Right renal cortex interstitium (tissue), 3 donors: ENCODE measurements around the gene GRIP1. TPM values are rescaled to one million over a fixed set of nuclear protein-coding genes. Genes with fewer than 3 reads are reported as not detected.

Experiments
- DNase-seq, 3 donors: peaks; one replicate each; pipeline ENCODE4 v3.0.0-alpha.2; 2013; ENCODE audit warnings: low read depth in 3 of 3, low spot score in 2 of 3
- polyA plus RNA-seq, 3 donors: library from polyadenylated mRNA; unstranded; fragments of 120-200 nt; gene quantifications; one replicate each; pipeline ENCODE4 v1.2.1, GENCODE V29; 2013; ENCODE audit not compliant: insufficient read length in 3 of 3

The GRIP1 gene
- polyA plus RNA-seq, 3 donors: 22.2 to 24.5 (median 23.4) TPM

GRCh38 chr12:66491853-66492252, 187.0 kb downstream of the GRIP1 start:
- DNase-seq: no peak

DNA sequence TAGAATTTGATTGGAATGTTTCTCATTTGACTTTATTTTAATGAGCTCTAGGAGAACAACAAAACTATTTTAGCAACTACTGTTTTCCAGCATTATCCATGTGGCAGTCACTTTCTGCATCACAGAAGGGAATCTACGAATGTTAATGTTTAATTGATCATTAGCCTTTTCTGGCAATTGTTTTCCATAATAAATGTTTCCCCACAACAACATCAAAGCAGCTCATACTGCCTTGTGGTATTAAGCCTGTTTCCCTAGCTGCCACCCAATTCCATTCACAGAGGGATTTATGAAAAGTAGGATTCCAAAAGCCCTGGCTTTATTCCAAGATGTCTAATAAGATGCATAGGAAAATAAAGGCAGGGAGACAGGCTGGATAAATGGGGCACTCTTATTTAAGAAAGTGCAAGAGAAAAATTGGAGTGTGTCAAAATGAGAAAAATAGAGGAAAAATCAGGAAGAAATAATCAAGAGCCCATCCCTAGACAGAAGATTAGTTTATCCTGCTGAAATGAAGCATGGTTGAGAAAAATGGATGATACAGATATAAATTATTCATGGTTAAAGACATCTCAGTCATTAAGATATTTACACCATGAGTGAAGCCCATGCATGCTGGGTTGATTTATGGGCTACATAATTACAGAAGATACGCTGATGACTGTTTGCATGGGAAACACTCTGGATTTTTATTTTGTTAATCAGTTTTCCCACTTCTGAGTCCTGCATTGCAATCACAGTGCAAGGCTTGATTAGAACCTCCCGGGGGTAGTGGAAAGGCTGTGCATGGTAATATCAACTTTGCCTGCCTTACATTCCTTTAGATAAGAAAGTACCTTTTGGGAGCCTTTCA, 196.3 kb downstream of the GRIP1 start:
- DNase-seq: no peak

DNA sequence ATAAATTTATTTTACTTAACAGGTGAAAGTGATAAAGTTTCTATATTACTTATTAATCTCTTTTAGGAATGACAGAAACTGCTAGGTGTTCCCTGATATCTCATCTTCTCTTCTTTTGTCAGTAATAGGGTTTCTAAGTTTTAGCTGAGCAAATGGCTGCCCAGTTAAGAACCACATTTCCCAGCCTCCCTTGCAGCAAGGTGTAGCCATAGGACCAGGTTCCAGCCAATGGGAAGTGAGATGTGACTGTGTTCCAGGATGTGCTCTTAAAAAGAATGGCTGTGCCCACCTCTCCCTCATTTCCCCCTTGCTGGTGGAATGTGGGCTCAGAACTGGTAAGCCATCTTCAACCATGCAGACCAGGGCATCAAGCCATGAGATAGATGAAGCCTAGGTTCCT, 210.9 kb downstream of the GRIP1 start:
- no peak for DNase-seq

- no peak for DNase-seq
Observed at GRCh38 chr12:66461331-66461730, 217.5 kb downstream of the GRIP1 start.

GRCh38 chr12:66459944-66460482, 218.9 kb downstream of the GRIP1 start:
- no peak for DNase-seq

GRCh38 chr12:66456612-66457011, 222.3 kb downstream of the GRIP1 start:
- DNase-seq: no peak

GRCh38 chr12:66453844-66454243, 225.0 kb downstream of the GRIP1 start:
- DNase-seq: no peak

DNA sequence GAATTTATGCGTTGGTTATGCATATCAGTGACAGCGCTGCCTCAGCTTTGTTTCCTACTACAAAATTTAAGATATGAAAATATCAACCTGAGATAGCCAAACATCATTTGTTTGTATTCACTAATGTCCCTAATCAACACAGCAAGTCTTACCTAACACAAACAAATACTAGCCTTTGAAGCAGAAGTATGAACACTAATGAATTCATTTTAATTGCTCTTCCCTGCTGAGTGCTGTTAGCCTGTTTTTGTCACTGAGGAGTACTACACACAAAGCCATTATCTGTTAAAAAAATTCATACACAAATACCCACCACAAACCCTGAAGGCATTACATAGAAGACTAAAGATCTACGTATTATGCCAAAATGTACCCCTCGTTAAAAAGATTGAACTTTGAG, 225.8 kb downstream of the GRIP1 start:
- DNase-seq: no peak

DNA sequence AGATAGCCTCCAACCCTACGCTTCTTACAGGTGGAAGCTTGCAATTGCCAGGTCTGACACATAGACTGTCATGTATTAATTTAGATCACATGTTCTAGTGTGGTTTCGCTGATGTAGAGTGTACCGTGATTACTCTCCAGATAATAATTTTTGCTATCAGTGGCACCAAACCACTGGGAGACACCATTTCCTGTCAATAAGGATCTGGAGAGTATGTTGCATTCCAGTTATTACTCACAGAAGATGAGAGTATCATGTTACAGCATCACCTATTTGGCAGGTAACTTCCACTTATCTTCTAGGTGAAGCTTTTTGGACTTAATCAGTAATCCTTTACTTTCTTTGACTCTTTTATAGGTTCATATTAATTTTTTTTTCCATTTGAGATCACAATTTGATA, 229.3 kb downstream of the GRIP1 start:
- DNase-seq: no peak

DNA sequence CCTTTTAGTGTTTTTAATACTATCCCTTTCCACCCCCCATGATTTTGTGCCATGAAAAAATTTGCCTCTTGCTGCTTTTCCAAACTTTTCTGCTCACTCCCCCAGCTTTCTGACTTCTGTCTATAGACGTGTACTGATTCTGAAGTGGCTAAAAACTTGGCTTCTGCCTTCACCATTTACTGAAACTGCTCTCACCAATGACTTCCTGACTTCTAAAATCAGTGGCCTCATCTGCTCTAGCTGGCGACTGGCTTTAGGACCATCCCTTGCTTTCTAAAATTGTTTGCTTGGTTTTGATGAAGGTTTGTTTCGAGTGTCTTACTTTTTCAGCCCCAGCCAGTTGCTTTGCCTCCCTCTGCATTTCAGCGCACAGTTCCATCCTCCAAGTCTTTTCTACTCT, 231.2 kb downstream of the GRIP1 start:
- no peak for DNase-seq

DNA sequence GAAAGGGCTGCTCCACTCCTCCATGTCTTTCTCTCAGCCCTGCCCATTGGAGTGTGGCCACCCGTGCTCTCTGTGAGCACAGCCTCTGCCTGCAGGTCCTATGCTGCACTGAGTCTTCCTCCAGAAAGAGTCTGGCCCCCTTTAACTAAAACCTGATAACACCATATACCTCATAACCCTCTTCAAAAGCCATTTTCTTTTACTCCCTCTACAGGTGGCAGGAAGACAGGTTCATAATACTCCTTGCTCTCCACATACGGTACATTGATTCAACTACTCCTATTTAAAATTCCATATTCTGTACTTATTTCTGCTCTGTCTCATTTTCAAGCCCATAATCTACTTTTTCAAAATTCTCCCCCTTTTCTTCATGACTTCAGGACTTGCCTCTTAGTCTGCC, 232.6 kb downstream of the GRIP1 start:
- no peak for DNase-seq

DNA sequence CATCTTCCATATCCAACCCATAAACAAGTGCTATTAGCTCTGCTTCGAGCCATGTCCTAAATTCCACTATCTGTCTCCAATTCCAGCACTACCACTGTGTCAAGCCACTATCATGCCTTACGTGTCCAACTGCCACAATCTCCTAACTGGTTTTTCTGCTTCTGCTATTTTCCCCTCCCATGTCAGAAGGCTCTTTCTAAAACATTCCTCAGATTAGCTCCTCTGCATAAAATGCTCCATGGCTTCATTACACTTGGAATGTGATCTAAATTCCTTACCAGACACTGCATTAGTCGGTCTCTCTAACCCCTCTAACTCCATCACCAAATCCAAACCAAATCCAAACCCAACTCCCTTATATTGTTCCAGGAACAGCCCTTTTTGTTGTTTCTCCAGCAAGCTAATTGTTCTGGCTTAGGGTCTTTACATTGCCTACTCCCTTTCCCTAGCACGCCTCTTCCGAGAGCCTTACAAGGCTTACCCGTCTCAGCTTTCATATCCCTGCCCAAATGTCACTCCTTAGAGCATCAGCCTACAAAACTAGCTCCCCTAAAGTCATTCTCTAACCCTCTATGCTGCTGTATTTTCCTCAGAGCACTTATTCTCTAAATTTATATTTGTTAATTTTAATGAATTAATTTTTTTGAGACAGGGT, 236.8 kb downstream of the GRIP1 start:
- no peak for DNase-seq

- no peak for DNase-seq
Observed at GRCh38 chr12:66438601-66439000, 240.3 kb downstream of the GRIP1 start.

- DNase-seq: no peak
Observed at GRCh38 chr12:66430106-66430505, 248.8 kb downstream of the GRIP1 start.

- DNase-seq: no peak
Observed at GRCh38 chr12:66428870-66429269, 250.0 kb downstream of the GRIP1 start.

DNA sequence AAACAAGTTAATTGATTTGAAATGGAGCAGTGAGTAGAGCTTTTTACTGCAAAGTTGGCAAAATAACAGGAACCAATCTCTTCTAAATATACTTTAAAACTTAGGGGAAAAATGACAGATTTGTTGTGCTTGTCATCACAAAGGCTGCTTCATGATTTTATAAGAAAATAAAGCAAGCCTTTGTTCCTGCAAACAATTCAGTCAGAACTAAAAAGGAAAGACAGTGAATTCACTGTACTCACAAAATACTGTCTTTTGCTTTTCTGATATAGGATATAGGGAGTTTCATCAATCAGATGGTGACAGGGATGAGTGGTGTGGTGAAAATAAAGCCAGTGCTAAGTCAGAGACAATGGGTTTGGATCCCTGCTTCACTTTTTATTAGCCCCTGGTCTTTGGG, 250.6 kb downstream of the GRIP1 start:
- DNase-seq: no peak

DNA sequence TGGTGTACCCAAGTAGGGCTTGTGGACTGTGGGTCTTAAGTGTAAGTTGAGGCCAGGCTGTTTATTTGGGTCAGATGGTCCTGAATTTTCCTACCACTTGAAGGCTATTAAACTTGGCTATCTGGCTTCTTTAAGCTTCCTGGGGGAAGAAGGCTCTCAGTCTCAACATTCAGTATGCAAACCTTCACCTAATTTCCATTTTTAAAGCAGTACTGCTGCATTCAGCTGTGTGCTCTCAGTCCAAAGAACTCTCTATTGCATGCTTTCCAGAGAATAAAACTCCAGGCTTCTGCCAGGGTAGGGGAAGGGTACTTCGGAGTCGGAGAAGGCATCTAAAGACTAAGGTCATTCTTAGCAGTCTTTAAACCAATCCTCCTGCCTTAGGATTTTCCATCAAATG, 252.2 kb downstream of the GRIP1 start:
- no peak for DNase-seq

DNA sequence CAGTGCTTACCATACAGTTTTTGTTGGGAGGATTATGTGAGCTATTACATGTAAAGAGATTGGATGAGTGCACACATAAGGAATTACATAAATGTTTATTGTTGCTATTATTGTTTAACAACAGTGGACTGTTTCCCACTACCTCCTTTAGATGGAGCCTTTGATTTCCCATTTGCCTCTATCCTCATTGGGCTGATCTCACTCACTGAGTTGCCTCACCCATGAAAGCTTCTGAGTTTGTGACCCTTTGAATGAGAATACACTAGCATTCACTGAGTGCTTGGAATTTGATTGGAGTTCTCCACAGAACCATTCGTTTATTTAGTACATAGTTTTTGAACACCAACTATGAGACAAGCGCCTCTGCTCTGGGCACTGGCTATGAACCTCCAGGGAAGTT, 255.6 kb downstream of the GRIP1 start:
- no peak for DNase-seq

GRCh38 chr12:66418908-66419307, 260.0 kb downstream of the GRIP1 start:
- no peak for DNase-seq

DNA sequence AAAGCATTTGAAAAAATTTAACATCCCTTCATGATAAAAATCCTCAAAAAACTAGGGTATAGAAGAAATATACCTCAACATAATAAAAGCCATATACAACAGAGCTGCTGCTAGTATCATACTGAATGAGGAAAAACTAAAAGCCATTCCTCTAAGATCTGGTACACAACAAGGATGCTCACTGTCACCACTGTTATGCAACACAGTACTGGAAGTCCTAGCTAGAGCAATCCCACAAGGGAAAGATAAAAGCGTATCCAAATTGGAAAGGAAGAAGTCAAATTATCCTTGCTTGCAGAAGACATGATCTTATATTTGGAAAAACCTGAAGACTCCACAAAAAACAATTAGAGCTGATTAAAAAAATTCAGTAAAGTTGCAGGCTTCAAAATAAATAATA, 261.7 kb downstream of the GRIP1 start:
- DNase-seq: no peak

DNA sequence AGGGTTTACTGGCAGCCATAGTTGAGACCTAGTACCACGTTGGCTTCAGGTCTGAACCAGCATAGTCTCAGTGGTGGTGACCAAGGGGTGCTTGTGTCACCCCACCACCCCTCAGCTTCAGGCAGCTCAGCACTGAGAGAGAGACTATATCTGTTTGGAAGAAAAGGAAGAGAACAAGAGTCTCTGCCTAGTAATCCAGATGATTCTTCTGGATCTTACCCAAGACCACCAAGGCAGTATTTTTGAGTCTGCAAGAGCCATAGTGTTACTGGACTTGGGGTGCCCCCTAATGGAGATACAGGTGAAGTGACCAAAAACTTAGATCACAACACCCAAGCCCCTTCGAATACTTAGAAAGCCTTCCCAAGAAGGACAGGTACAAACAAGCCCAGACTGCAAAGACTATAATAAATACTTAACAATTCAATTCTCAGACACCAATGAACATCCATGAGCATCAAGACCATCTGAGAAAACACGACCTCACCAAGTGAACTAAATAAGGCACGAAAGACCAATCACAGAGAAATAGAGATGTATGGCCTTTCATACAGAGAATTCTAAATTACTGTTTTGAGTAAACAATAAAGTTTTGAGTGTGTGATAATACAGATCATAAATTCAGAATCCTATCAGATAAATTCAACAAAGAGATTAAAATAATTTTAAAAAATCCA, 269.5 kb downstream of the GRIP1 start:
- DNase-seq: peak in 1 of 3 donors; percentile 21
